HG02870 (cell line): ENCODE data around the gene DPEP2.
"Not testable (repeated sequence)": the region's sequence is repeated elsewhere in the genome, so short reads cannot be mapped to it uniquely, and the experiment has no call there.

ENCODE experiments used
- ATAC-seq: cut with Tn5 transposase; IDR thresholded peaks from one replicate; pipeline ENCODE4 v1.9.1; 2021; ENCODE audit warnings: mild to moderate bottlenecking, moderate library complexity; ENCODE audit not compliant: unreplicated experiment

Gene DPEP2

DNA sequence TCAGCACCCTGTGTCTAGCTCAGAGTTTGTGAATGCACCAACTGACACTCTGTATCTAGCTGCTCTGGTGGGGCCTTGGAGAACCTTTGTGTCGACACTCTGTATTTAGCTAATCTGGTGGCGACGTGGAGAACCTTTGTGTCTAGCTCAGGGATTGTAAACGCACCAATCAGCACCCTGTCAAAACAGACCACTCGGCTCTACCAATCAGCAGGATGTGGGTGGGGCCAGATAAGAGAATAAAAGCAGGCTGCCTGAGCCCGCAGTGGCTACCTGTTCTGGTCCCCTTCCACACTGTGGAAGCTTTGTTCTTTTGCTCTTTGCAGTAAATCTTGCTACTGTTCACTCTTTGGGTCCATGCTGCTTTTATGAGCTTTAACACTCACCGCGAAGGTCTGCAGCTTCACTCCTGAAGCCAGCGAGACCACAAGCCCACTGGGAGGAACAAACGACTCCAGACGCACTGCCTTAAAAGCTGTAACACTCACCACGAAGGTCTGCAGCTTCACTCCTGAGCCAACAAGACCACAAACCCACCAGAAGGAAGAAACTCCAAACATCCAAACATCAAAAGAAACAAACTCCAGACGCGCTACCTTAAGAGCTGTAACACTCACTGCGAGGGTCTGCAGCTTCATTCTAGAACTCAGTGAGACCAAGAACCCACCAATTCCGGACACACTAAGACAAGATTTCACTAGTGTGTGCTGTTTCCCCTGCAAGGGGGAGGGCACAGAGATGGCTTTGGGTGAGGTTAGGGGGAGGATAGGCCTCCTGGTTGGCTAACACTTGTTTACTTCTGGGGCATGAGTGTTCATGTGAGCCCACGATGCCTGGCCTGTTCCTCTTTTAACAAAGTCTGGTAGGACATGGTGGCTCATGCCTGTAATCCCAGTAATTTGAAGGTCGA lies at the start of gene DPEP2:
DPEP2 (minus strand) TSS at position 706 of the 910 bp plus-strand sequence. CDS start 6,272 bp downstream, outside the sequence.
- not testable (repeated sequence) for ATAC-seq

- no peak for ATAC-seq
These were observed 48.7 kb upstream of the DPEP2 start for GRCh38 chr16:68047987-68048386.

DNA sequence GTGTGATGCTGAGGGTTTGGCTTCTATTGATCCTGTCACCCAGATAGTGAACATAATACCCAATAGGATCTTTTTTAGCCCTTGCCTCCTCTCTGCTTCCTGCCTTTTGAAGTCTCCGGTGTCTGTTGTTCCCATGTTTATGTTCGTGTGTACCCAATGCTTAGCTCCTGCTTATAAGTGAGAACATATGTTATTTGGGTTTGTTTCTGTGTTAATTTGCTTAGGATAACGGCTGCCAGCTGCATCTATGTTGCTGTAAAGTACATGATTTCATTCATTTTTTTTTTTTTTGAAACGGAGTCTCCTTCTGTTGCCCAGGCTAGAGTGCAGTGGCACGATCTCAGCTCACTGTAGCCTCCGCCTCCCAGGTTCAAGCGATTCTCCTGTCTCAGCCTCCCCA lies 46.8 kb upstream of the DPEP2 start:
- ATAC-seq: no peak

DNA sequence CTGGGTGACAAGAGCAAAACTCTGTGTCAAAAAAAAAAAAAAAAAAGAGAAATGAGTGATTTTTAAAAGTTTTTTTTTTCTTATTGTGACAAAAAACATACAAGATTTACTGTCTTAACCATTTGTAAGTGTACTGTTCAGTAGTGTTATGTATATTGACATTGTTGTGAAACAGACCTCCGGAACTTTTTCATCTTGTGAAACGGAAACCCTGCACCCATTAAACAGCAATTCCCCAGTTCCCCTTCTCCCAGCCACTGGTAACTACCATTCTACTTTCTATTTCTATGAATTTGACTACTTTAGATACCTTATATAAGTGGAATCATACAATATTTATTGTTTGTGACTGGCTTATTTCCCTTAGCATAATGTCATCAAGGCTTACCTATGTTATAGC lies 42.5 kb upstream of the DPEP2 start:
- no peak for ATAC-seq

- peak; percentile 80 for ATAC-seq
These were observed 41.4 kb upstream of the DPEP2 start for GRCh38 chr16:68040506-68041288.

DNA sequence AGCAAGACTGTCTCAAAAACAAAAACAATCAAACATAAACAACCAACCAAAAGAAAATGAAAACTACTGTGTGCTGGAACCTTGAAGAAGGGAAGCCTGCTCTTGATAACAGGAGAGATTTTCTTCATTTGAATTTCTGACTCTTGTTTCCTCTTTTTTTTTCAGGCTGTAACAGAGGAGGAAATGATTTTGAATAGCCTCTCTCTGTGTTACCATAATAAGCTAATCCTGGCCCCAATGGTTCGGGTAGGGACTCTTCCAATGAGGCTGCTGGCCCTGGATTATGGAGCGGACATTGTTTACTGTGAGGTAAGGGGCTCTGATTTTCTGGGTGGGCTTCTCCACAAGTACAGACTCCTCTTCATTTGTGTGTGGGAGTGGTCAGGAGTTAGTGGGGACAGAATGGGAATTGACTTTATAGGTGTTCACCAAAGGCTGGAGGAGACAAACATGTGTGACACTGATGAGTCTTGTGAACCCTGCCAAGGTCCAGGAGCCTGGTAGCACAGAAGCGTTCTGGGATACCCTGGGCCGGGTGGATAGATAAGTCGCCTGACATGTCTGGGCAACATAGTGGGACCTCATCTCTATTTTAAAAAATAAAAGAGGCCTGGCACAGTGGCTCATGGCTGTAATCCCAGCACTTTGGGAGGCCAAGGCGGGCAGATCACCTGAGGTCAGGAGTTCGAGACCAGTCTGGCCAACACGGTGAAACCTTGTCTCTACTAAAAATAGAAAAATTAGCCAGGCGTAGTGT lies 38.7 kb upstream of the DPEP2 start:
- ATAC-seq: no peak

DNA sequence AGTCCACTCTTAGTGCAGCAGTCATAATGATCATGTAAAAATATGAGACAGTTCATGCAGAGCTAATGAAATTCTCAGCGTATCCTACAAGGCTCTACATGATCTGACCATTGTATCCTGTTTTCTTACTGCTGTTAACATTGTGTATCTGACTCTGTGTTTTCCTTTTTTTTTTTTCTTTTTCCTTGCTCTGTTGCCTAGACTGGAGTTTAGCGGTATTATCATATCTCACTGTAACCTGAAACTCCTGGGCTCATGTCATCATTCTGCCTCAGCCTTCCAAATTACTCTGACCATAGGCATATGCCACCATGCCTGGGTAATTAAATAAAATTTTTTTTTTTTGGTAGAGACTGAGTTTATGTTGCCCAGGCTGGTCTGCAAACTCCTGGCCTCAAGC lies 35.9 kb upstream of the DPEP2 start:
- no peak for ATAC-seq

GRCh38 chr16:68033101-68033500 lies 33.8 kb upstream of the DPEP2 start:
- no peak for ATAC-seq

GRCh38 chr16:68031951-68032350 lies 32.7 kb upstream of the DPEP2 start:
- no peak for ATAC-seq

DNA sequence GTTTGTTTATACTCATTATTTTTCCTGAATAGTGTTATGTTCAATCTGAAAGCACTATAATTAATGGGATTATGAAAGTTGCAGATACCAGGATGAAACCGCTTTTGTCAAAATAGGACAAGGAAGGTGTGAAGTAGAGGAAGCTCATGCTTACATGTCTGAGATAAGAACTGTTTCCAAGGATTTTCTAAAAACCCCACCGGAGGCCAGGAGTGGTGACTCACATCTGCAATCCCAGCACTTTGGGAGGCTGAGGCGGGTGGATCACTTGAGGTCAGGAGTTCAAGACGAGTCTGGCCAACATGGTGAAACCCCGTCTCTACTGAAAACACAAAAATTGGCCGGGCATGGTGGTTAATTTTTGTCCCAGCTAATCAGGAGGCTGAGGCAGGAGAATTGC lies 30.8 kb upstream of the DPEP2 start:
- not testable (repeated sequence) for ATAC-seq

GRCh38 chr16:68028996-68029395 lies 29.7 kb upstream of the DPEP2 start:
- no peak for ATAC-seq

DNA sequence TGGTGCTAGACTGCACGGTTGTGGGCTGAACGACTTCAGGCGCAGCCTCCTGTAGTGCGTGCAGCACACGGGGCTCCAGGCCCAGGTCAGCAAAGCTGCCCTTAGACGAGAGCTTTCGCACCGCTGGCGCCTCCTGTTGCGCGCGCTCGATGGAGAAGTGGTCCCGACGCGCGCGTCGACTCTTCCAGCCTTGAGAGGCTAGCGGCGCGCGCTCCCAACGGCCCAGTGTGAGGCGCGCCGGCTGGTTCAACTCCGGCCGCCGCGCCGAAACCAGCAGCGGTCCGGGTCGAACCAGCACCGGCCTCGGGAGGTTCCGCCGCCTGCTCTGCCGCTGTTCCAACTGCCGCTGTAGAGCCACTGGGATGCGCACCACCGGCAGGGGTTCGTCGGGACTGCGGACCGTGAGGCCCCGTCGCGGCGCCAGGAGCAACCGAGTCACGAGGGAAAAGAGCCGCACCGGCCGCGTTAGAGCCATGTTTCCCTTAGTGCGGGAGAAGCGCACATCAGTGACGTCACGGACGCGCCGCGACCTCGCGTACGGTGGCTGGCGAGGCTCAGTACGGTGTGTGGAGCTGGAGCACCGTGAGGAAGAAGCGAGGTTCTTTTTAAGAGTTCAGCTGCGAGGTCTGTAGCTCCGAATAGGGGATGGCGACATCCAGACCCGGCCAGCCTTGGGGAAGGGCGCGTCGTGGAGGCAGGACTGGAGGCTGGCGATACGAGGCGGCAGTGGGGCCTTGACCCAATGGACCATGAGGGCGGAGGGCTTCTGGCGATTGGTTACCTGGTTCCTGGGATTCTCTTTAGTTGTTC lies 23.6 kb upstream of the DPEP2 start, which contains the start of the genes DDX28 and DUS2:
DDX28 (minus strand) TSS at position 505 of the 810 bp plus-strand sequence; CDS start at position 475, 30 bp downstream.
DUS2 (plus strand) TSS at position 557 of the 810 bp plus-strand sequence. CDS start 14,740 bp downstream, outside the sequence.
- peak; percentile 72 for ATAC-seq

GRCh38 chr16:68022278-68022727 lies 23.0 kb upstream of the DPEP2 start:
- no peak for ATAC-seq

DNA sequence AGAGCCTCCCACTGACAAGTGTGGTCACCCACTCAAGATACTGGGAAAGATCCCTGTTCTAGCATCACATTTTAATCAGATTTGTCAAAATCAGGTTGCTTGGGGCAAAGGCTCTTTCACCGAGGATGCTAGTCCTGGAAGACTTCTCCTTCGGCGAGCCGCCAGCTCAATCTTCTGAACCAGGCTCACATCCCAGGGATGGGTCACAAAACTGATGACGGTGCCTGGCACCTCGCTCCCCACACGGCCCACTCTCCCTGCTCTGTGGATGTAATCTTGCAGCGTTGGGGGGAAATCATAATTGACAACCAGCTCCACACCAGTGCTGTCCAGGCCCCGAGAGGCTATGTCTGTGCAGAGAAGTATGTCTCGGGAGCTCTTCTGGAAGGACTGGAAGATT lies 22.2 kb upstream of the DPEP2 start:
- ATAC-seq: no peak

GRCh38 chr16:68019167-68019680 lies 19.9 kb upstream of the DPEP2 start:
- no peak for ATAC-seq

GRCh38 chr16:68015681-68016080 lies 16.4 kb upstream of the DPEP2 start, which contains the start of gene DPEP2NB:
Gene DPEP2NB (minus strand): TSS chr16:68015911. CDS start chr16:68015770, 141 bp downstream.
- no peak for ATAC-seq

- ATAC-seq: no peak
These were observed 14.2 kb upstream of the DPEP2 start for GRCh38 chr16:68013440-68013839.

- not testable (repeated sequence) for ATAC-seq
These were observed 10.6 kb upstream of the DPEP2 start for GRCh38 chr16:68009872-68010271.

GRCh38 chr16:68009157-68009735 lies 10.0 kb upstream of the DPEP2 start:
- no peak for ATAC-seq
